ENCODE measurements around the gene TRH. TPM values are rescaled to one million over a fixed set of nuclear protein-coding genes. Genes with fewer than 3 reads are reported as not detected.

TRH gene
- total and polyA plus RNA-seq, 2 of the 8 experiments (the other 6 are each of a cell fraction or from before 2014, with no cell fraction given): not detected

- Histone ChIP-seq H3K79me2 (ENCODE audit: control insufficient read depth in 1 of 2, insufficient read depth in 2 of 2, low read length in 2 of 2) (no peaks in the 10 kb centered on the region), H3K9me3 (ENCODE audit: insufficient read depth in 2 of 2, low read depth in 1 of 2, low read length in 1 of 2) (no peaks in the 10 kb centered on the region), H2AFZ (ENCODE audit: low read length) (no peak overlapping the region), H4K91ac (replicated peaks; ENCODE audit: insufficient read length, low read length) (no peak overlapping the region), H3K79me1 (ENCODE audit: low read depth, low read length) (no peaks in the 10 kb centered on the region), H3K9ac (replicated peaks in 1 of 4; ENCODE audit: extremely low read depth in 1 of 4, low read depth in 3 of 4, low read length in 3 of 4) (no peak overlapping the region), H2AK5ac (ENCODE audit: low read depth, low read length) (no peak overlapping the region), H3K4me1 (replicated peaks in 1 of 4; ENCODE audit: control insufficient read depth in 3 of 4, insufficient read depth in 4 of 4, low read length in 3 of 4) (no peaks in the 10 kb centered on the region), H3K23ac (ENCODE audit: insufficient read length) (no peak overlapping the region), H3K4me2 (ENCODE audit: insufficient read depth in 1 of 2, low read depth in 2 of 2, low read length in 2 of 2) (no peak overlapping the region), H3K4me3 (ENCODE audit: extremely low read depth in 1 of 4, insufficient read depth in 2 of 4, low read depth in 3 of 4, low read length in 4 of 4) (no peak overlapping the region), H3K56ac (replicated peaks; ENCODE audit: insufficient read length, low read depth, low read length) (no peak overlapping the region), H2BK5ac (ENCODE audit: low read depth, low read length) (no peak overlapping the region), H3K18ac (ENCODE audit: extremely low read depth, low read length) (no peak overlapping the region), H3K27ac (ENCODE audit: low read depth, low read length) (no peak overlapping the region), H3K23me2 (ENCODE audit: low read depth, low read length) (no peaks in the 10 kb centered on the region), H4K5ac (ENCODE audit: insufficient read length, low read depth, low read length) (no peak overlapping the region), H3K14ac (ENCODE audit: insufficient read length) (no peak overlapping the region), H2BK120ac (replicated peaks; ENCODE audit: low read depth, low read length) (no peak overlapping the region), H2BK12ac (ENCODE audit: low read depth, low read length) (no peak overlapping the region), H2BK20ac (ENCODE audit: low read length) (no peak overlapping the region), H2BK15ac (ENCODE audit: low read length) (no peak overlapping the region), H4K20me1 (replicated peaks in 1 of 2; ENCODE audit: control insufficient read depth in 1 of 2, insufficient read depth in 2 of 2, low read length in 2 of 2) (no peaks in the 10 kb centered on the region), H4K8ac (ENCODE audit: extremely low read depth, insufficient read depth, low read length) (no peak overlapping the region), H3K27me3 (replicated peaks in 1 of 4; ENCODE audit: control insufficient read depth in 3 of 4, extremely low read depth in 1 of 4, insufficient read depth in 3 of 4, low read length in 3 of 4) (peaks cover 0 to under 1% (median under 1%) of the 10 kb centered on the region in 4 experiments; a peak in 1 of 7 replicates), H3K4ac (replicated peaks; ENCODE audit: insufficient read length, low read depth, low read length) (no peak overlapping the region), H3K36me3 (ENCODE audit: control insufficient read depth in 2 of 4, insufficient read depth in 4 of 4, low read length in 3 of 4) (no peaks in the 10 kb centered on the region)
- ChIA-PET CTCF (ENCODE audit: partially characterized antibody) (interaction anchor here (0.6 to 1.4 kb wide), 8 partner anchors 9 to 43 kb away, joined by 3 to 4 read pairs (median 3); no protein-coding TSS in a partner anchor), POLR2A (ENCODE audit: partially characterized antibody) (interaction anchor here (0.5 kb wide), 1 partner anchor 785 kb away, joined by 3 read pairs; no protein-coding TSS in a partner anchor)
- no peak for FAIRE-seq
- 92% methylated on average over 7 of the region's 7 CpGs; no CpG with 5 or more reads in 1 of the 2 experiments for WGBS, 2 experiments (ENCODE audit: extremely low coverage in 1 of 2, insufficient coverage in 1 of 2, insufficient read length in 1 of 2, insufficient replicate concordance in 2 of 2, low coverage in 1 of 2, low lambda C conversion rate in 2 of 2, missing lambda C conversion rate in 1 of 2)
- no peak for DNase-seq (ENCODE audit: low read depth in 1 of 2, low spot score in 2 of 2)
- no peak for TF ChIP-seq E2F6 (IDR thresholded peaks at IDR 0.05)
- no peak for TF ChIP-seq HDAC6 (IDR thresholded peaks at IDR 0.05; ENCODE audit: low read depth, low read length)
- TF ChIP-seq HDAC2 (IDR thresholded peaks at IDR 0.05; ENCODE audit: borderline replicate concordance in 1 of 2, low read depth in 2 of 2, low read length in 2 of 2): no peak
- no peak for TF ChIP-seq RFX5 (IDR thresholded peaks at IDR 0.05; ENCODE audit: borderline replicate concordance, low read depth, low read length)
Measured at GRCh38 chr3:129950318-129951046, 24.0 kb upstream of the TRH start.

Data from H1 (cell line).